ENCODE measurements around the gene NFATC3. TPM values are rescaled to one million over a fixed set of nuclear protein-coding genes. Genes with fewer than 3 reads are reported as not detected.

NFATC3 gene
- total RNA-seq, 1 donor = 52.2 TPM

GRCh38 chr16:68265078-68265920, 180.1 kb downstream of the NFATC3 start:
- peak in 1 of 3 donors; percentile 41 for DNase-seq (ENCODE audit: low read depth in 2 of 3, low spot score in 2 of 3)

GRCh38 chr16:68267612-68268405, 182.6 kb downstream of the NFATC3 start:
- DNase-seq (ENCODE audit: low read depth in 2 of 3, low spot score in 2 of 3) = no peak

- no peak for DNase-seq (ENCODE audit: low read depth in 2 of 3, low spot score in 2 of 3)
Observed at GRCh38 chr16:68269793-68270192, 184.6 kb downstream of the NFATC3 start.

- DNase-seq (ENCODE audit: low read depth in 2 of 3, low spot score in 2 of 3) = no peak
Observed at GRCh38 chr16:68270353-68270752, 185.2 kb downstream of the NFATC3 start.

- DNase-seq (ENCODE audit: low read depth in 2 of 3, low spot score in 2 of 3) = peak in 1 of 3 donors; percentile 52
Observed at GRCh38 chr16:68272507-68273209, 187.5 kb downstream of the NFATC3 start.

GRCh38 chr16:68273459-68273858, 188.3 kb downstream of the NFATC3 start:
- DNase-seq (ENCODE audit: low read depth in 2 of 3, low spot score in 2 of 3) = no peak

- DNase-seq (ENCODE audit: low read depth in 2 of 3, low spot score in 2 of 3) = no peak
Observed at GRCh38 chr16:68273896-68274295, 188.7 kb downstream of the NFATC3 start.

GRCh38 chr16:68274441-68274840, 189.3 kb downstream of the NFATC3 start:
- DNase-seq (ENCODE audit: low read depth in 2 of 3, low spot score in 2 of 3) = no peak

- peak in 2 of 3 donors; percentile 39 to 74 for DNase-seq (ENCODE audit: low read depth in 2 of 3, low spot score in 2 of 3)
Observed at GRCh38 chr16:68275611-68276191, 190.5 kb downstream of the NFATC3 start.

- no peak for DNase-seq (ENCODE audit: low read depth in 2 of 3, low spot score in 2 of 3)
Observed at GRCh38 chr16:68276223-68276622, 191.1 kb downstream of the NFATC3 start.

Small RNA genes lying within 50 kb of the gene (small RNA-seq; reads per million reads assigned to genes)
- gene RF00019 (not detected), gene RF00554 (not detected)

Other genes starting within 250 kb of the NFATC3 start
- gene THAP11, start 243.1 kb upstream of the NFATC3 start, total RNA-seq = 71.6 TPM
- gene NUTF2, start 238.4 kb upstream of the NFATC3 start, total RNA-seq = 146 TPM
- gene CENPT, start 237.7 kb upstream of the NFATC3 start, total RNA-seq = 40.9 TPM
- 112 TPM for gene EDC4, start 212.3 kb upstream of the NFATC3 start, total RNA-seq
- 0.27 TPM for gene NRN1L, start 200.5 kb upstream of the NFATC3 start, total RNA-seq
- 37.4 TPM for gene PSKH1, start 192.1 kb upstream of the NFATC3 start, total RNA-seq
- 2.2 TPM for gene CTRL, start 153.5 kb upstream of the NFATC3 start, total RNA-seq
- gene PSMB10, start 148.5 kb upstream of the NFATC3 start, total RNA-seq = 281 TPM
- 3.5 TPM for gene LCAT, start 141.2 kb upstream of the NFATC3 start, total RNA-seq
- 28.0 TPM for gene SLC12A4, start 116.7 kb upstream of the NFATC3 start, total RNA-seq
- gene DPEP3, start 104.9 kb upstream of the NFATC3 start, total RNA-seq = 10.5 TPM
- gene DPEP2, start 85.9 kb upstream of the NFATC3 start, total RNA-seq = 55.2 TPM
- gene DPEP2NB, start 69.5 kb upstream of the NFATC3 start, total RNA-seq = under 0.01 TPM
- 32.6 TPM for gene DDX28, start 62.1 kb upstream of the NFATC3 start, total RNA-seq
- 15.1 TPM for gene DUS2, start 62.1 kb upstream of the NFATC3 start, total RNA-seq
- 0.27 TPM for gene ESRP2, start 150.8 kb downstream of the NFATC3 start, total RNA-seq
- gene PLA2G15, start 160.0 kb downstream of the NFATC3 start, total RNA-seq = 32.9 TPM
- gene SLC7A6, start 179.2 kb downstream of the NFATC3 start, total RNA-seq = 41.2 TPM
- 12.4 TPM for gene SLC7A6OS, start 225.6 kb downstream of the NFATC3 start, total RNA-seq
- gene PRMT7, start 225.6 kb downstream of the NFATC3 start, total RNA-seq = 85.9 TPM

Measured in hematopoietic multipotent progenitor cell (in vitro differentiated cells).